Stimulated activated CD4-positive, alpha-beta T cell treated with anti-CD3 and anti-CD28 coated beads, Interleukin-12 subunit alpha, Interleukin-12 subunit beta, amount 100 ng/mL, for 4 hours (primary cell): ENCODE results near the gene ABRAXAS1.
"Not testable (repeated sequence)": the region's sequence is repeated elsewhere in the genome, so short reads cannot be mapped to it uniquely, and the experiment has no call there.

ENCODE experiments used
- DNase-seq: peaks from one replicate; pipeline ENCODE4 v3.0.0-alpha.2; 2020

The ABRAXAS1 gene

GRCh38 chr4:83484500-83485461, at the start of gene ABRAXAS1:
TSS of gene ABRAXAS1 (minus strand) at chr4:83485100. CDS start at chr4:83485072, 28 bp downstream.
- DNase-seq = peak; percentile 95

- DNase-seq = no peak
These were observed 42.8 kb upstream of the ABRAXAS1 start for GRCh38 chr4:83527671-83528070.

- no peak for DNase-seq
These were observed 37.3 kb upstream of the ABRAXAS1 start for GRCh38 chr4:83522239-83522638.

GRCh38 chr4:83516042-83516772, 31.3 kb upstream of the ABRAXAS1 start:
- no peak for DNase-seq

GRCh38 chr4:83510442-83510841, 25.5 kb upstream of the ABRAXAS1 start:
- no peak for DNase-seq

- DNase-seq = peak; percentile 29
These were observed 24.3 kb upstream of the ABRAXAS1 start for GRCh38 chr4:83509156-83509585.

GRCh38 chr4:83504996-83505395, 20.1 kb upstream of the ABRAXAS1 start:
- no peak for DNase-seq

GRCh38 chr4:83504503-83504902, 19.6 kb upstream of the ABRAXAS1 start:
- DNase-seq = no peak

GRCh38 chr4:83503974-83504373, 19.1 kb upstream of the ABRAXAS1 start:
- DNase-seq = no peak

- not testable (repeated sequence) for DNase-seq
These were observed 16.8 kb upstream of the ABRAXAS1 start for GRCh38 chr4:83501671-83502070.

GRCh38 chr4:83498187-83498586, 13.3 kb upstream of the ABRAXAS1 start:
- no peak for DNase-seq

GRCh38 chr4:83496085-83496917, 11.4 kb upstream of the ABRAXAS1 start:
- not testable (repeated sequence) for DNase-seq

- DNase-seq = no peak
These were observed 6.1 kb upstream of the ABRAXAS1 start for GRCh38 chr4:83490876-83491450.

GRCh38 chr4:83489711-83490326, 4.9 kb upstream of the ABRAXAS1 start:
- DNase-seq = no peak

- DNase-seq = no peak
These were observed 1.7 kb upstream of the ABRAXAS1 start for GRCh38 chr4:83486457-83487129.

- no peak for DNase-seq
These were observed 10.9 kb downstream of the ABRAXAS1 start for GRCh38 chr4:83473966-83474365.

GRCh38 chr4:83473423-83473822, 11.5 kb downstream of the ABRAXAS1 start:
- DNase-seq = no peak

GRCh38 chr4:83456184-83456501, 28.8 kb downstream of the ABRAXAS1 start:
- DNase-seq = no peak

- DNase-seq = peak; percentile 85
These were observed 29.4 kb downstream of the ABRAXAS1 start, which contains the start of the genes HELQ and MRPS18C for GRCh38 chr4:83455281-83456183. TSS of gene HELQ (minus strand) at chr4:83455823. CDS start at chr4:83455693, 130 bp downstream. TSS of gene MRPS18C (plus strand) at chr4:83456058. CDS start at chr4:83456078, 20 bp downstream.

- no peak for DNase-seq
These were observed 30.2 kb downstream of the ABRAXAS1 start for GRCh38 chr4:83454686-83455085.
